Measurements from ENCODE around the gene YIPF5.
A peak's percentile ranks its signal among the peaks of the same experiment; 100 is the strongest.

Gene YIPF5

GRCh38 chr5:144205141-144205551, 34.7 kb upstream of the YIPF5 start:
- H3K4me3 ChIP-seq (replicated peaks; ENCODE audit: low read depth, low read length): peak overlapping the region; percentile 51
- TF ChIP-seq, protein P1, sequence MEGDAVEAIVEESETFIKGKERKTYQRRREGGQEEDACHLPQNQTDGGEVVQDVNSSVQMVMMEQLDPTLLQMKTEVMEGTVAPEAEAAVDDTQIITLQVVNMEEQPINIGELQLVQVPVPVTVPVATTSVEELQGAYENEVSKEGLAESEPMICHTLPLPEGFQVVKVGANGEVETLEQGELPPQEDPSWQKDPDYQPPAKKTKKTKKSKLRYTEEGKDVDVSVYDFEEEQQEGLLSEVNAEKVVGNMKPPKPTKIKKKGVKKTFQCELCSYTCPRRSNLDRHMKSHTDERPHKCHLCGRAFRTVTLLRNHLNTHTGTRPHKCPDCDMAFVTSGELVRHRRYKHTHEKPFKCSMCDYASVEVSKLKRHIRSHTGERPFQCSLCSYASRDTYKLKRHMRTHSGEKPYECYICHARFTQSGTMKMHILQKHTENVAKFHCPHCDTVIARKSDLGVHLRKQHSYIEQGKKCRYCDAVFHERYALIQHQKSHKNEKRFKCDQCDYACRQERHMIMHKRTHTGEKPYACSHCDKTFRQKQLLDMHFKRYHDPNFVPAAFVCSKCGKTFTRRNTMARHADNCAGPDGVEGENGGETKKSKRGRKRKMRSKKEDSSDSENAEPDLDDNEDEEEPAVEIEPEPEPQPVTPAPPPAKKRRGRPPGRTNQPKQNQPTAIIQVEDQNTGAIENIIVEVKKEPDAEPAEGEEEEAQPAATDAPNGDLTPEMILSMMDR (IDR thresholded peaks at IDR 0.05; ENCODE audit: low read length, missing control alignments): no peak
- peak; percentile 52 for DNase-seq (ENCODE audit: low read depth)

DNA sequence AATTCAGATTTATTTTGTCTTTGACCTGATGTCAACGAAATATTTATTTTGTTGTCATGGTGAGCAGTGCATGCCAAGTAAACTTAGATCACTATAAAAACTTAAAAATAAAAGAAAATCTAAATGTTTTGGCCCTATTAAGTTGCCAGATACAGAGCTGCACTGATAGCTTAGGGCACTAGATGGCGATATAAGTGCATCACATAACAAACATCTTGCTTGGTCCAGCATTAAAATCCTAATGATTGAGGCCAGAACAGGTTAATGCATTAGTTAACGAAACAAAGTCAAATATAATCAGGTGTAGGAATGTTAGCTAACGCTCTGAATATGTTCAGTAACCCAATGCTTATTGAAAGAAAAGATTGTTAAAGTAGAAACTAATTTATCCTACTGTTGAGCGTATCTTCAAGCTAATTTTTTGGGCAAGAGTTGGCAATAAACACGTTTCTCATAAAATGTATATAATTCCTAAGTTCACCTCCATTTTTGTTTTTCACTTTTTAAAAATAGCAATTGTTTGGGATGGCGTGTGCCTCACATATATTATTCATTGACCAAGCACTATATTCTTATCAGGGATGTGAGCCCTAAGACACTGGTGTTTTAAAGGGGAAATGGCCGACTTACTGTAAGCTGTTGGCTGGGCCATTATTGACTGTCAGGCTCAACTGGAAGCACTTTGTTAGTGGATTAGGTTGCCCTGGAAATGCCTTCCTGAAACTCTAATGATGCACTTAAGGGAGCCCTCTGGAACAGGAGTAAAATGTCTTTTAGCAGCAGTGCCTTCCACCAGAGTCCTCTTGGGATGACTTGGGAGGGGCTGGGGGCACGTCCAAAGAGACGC, 33.5 kb upstream of the YIPF5 start:
- H3K4me3 ChIP-seq (replicated peaks; ENCODE audit: low read depth, low read length): no peak overlapping the region
- TF ChIP-seq, protein P1 (IDR thresholded peaks at IDR 0.05; ENCODE audit: low read length, missing control alignments): peak; percentile 94
- DNase-seq (ENCODE audit: low read depth): peak; percentile 89

- TF ChIP-seq, protein P1 (IDR thresholded peaks at IDR 0.05; ENCODE audit: low read length, missing control alignments): no peak
- H3K4me3 ChIP-seq (replicated peaks; ENCODE audit: low read depth, low read length): no peak overlapping the region
- DNase-seq (ENCODE audit: low read depth): no peak
Observed at GRCh38 chr5:144202726-144203125, 32.3 kb upstream of the YIPF5 start.

DNA sequence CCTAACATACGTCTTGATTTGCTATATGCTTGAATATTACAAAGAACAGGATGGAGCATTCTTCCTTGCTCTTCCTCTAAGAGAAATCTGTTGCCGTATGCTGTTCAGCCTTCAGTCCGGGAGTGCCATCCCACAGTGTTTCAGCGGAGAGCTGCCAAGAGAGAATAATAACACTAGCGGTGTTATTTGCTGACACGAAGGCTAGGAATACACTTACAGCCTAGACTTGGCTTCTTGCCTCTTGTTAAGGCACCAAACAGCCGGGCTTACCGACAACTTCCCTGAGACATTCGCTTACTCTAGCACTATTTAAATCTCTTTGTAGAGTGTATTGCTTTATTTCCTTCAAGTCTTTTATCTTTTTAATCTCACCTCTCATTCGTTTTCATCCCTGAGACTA, 31.6 kb upstream of the YIPF5 start:
- peak; percentile 42 for DNase-seq (ENCODE audit: low read depth)

GRCh38 chr5:144201588-144201987, 31.1 kb upstream of the YIPF5 start:
- TF ChIP-seq, protein P1 (IDR thresholded peaks at IDR 0.05; ENCODE audit: low read length, missing control alignments): no peak
- DNase-seq (ENCODE audit: low read depth): no peak
- no peak overlapping the region for H3K4me3 ChIP-seq (replicated peaks; ENCODE audit: low read depth, low read length)

More for the DNA sequence above, 31.6 kb upstream of the YIPF5 start:
- H3K4me3 ChIP-seq (replicated peaks; ENCODE audit: low read depth, low read length): no peak overlapping the region
- TF ChIP-seq, protein P1 (IDR thresholded peaks at IDR 0.05; ENCODE audit: low read length, missing control alignments): no peak

DNA sequence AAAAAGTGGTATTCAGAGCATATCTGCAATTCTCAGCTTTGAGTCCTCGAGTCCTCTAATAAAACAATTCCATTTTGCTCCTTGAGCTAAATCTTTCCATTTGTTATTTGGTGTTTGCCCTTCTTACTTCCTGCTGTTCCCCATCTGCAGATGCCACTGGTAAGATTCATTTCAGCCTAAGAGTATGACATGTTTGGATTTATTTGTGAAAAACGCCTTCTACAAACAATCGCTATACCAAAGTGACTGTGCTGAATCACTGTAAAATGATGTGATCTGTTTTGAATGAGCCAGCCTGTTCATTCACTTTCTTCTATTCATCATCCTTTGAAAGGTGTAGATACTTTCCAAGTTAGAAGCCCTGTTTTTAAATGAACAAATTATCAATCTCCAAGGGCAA, 27.9 kb upstream of the YIPF5 start:
- no peak overlapping the region for H3K4me3 ChIP-seq (replicated peaks; ENCODE audit: low read depth, low read length)
- TF ChIP-seq, protein P1 (IDR thresholded peaks at IDR 0.05; ENCODE audit: low read length, missing control alignments): no peak
- DNase-seq (ENCODE audit: low read depth): no peak

DNA sequence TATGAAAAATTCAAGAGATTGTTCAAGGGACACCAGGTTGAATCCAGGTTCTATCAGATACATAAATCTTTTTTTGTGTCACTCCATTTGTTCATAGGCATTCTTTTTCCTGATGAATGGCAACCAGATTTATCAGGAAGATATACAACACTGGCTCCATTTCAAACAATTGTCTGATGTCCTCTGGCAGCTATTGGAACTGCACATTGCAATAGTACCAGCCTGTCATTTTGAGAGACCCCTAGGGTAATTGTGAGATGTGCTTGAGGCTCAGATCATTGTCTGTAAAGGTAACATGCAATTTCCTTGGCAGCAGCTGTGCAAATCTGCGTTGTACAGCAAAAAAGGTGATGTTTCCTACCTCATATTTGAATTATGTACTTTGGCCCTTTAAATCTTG, 26.2 kb upstream of the YIPF5 start:
- DNase-seq (ENCODE audit: low read depth): no peak
- H3K4me3 ChIP-seq (replicated peaks; ENCODE audit: low read depth, low read length): no peak overlapping the region
- TF ChIP-seq, protein P1 (IDR thresholded peaks at IDR 0.05; ENCODE audit: low read length, missing control alignments): no peak

Measured in fibroblast of pulmonary artery (primary cell).